ENCODE results near the gene DNAAF2.
"Not testable (repeated sequence)": the region's sequence is repeated elsewhere in the genome, so short reads cannot be mapped to it uniquely, and the experiment has no call there.

The DNAAF2 gene

GRCh38 chr14:49623387-49623786 lies 11.7 kb downstream of the DNAAF2 start:
- no peak for DNase-seq (ENCODE audit: low spot score)
- in situ Hi-C loops (cut with MboI; ENCODE audit: low pct_unique_long_range_greater_than_20kb, low sequenced_read_pairs, unreplicated experiment), result no loop called here
- TF ChIP-seq, protein P1, sequence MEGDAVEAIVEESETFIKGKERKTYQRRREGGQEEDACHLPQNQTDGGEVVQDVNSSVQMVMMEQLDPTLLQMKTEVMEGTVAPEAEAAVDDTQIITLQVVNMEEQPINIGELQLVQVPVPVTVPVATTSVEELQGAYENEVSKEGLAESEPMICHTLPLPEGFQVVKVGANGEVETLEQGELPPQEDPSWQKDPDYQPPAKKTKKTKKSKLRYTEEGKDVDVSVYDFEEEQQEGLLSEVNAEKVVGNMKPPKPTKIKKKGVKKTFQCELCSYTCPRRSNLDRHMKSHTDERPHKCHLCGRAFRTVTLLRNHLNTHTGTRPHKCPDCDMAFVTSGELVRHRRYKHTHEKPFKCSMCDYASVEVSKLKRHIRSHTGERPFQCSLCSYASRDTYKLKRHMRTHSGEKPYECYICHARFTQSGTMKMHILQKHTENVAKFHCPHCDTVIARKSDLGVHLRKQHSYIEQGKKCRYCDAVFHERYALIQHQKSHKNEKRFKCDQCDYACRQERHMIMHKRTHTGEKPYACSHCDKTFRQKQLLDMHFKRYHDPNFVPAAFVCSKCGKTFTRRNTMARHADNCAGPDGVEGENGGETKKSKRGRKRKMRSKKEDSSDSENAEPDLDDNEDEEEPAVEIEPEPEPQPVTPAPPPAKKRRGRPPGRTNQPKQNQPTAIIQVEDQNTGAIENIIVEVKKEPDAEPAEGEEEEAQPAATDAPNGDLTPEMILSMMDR (IDR thresholded peaks at IDR 0.05; ENCODE audit: extremely low read depth, insufficient read depth, missing control alignments), result no peak

GRCh38 chr14:49622022-49622607 lies 12.9 kb downstream of the DNAAF2 start:
- TF ChIP-seq, protein P1 (IDR thresholded peaks at IDR 0.05; ENCODE audit: extremely low read depth, insufficient read depth, missing control alignments), result no peak
- DNase-seq (ENCODE audit: low spot score), result no peak
- in situ Hi-C loops (cut with MboI; ENCODE audit: low pct_unique_long_range_greater_than_20kb, low sequenced_read_pairs, unreplicated experiment), result no loop called here

- TF ChIP-seq, protein P1 (IDR thresholded peaks at IDR 0.05; ENCODE audit: extremely low read depth, insufficient read depth, missing control alignments), result no peak
- peak; percentile 49 for DNase-seq (ENCODE audit: low spot score)
- in situ Hi-C loops (cut with MboI; ENCODE audit: low pct_unique_long_range_greater_than_20kb, low sequenced_read_pairs, unreplicated experiment), result no loop called here
Observed at GRCh38 chr14:49621114-49621881, 13.7 kb downstream of the DNAAF2 start.

- in situ Hi-C loops (cut with MboI; ENCODE audit: low pct_unique_long_range_greater_than_20kb, low sequenced_read_pairs, unreplicated experiment), result no loop called here
- TF ChIP-seq, protein P1 (IDR thresholded peaks at IDR 0.05; ENCODE audit: extremely low read depth, insufficient read depth, missing control alignments), result peak; percentile 22
- peak; percentile 98 for DNase-seq (ENCODE audit: low spot score)
Observed at GRCh38 chr14:49620182-49621113, 14.6 kb downstream of the DNAAF2 start, which contains the start of the genes MGAT2 and RPL36AL. Gene MGAT2, plus strand, starts transcription at chr14:49620799. Its CDS starts 470 bp downstream, at chr14:49621269. Gene RPL36AL, minus strand, starts transcription at chr14:49620626. Its CDS starts 1,522 bp downstream, at chr14:49619104.

DNA sequence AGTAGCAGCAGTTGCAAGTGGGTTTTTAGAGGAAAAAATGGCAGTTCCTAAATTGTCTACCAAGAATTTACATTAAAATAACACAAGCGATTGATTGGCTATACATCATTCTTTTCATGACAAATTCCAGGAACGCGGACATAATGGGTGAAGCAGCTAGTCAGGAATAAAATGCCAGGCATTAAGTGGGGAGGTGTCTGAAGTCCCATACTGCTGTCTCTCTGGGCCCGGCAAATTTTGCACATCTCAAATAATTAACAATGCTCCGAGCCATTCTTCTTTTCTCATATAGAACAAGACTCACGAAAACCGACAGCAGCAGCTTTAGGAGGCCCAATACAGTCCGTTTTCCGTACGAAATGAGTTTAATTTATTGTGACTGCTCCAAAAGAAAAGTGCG lies 15.3 kb downstream of the DNAAF2 start:
- in situ Hi-C loops (cut with MboI; ENCODE audit: low pct_unique_long_range_greater_than_20kb, low sequenced_read_pairs, unreplicated experiment), result no loop called here
- DNase-seq (ENCODE audit: low spot score), result no peak
- TF ChIP-seq, protein P1 (IDR thresholded peaks at IDR 0.05; ENCODE audit: extremely low read depth, insufficient read depth, missing control alignments), result no peak

GRCh38 chr14:49619273-49619672 lies 15.8 kb downstream of the DNAAF2 start:
- in situ Hi-C loops (cut with MboI; ENCODE audit: low pct_unique_long_range_greater_than_20kb, low sequenced_read_pairs, unreplicated experiment); DNase-seq (ENCODE audit: low spot score): not testable (repeated sequence)

All from GM13977 (cell line).